ENCODE data around the gene HMGXB4.

HMGXB4 gene

GRCh38 chr22:35310556-35311550 lies 53.6 kb downstream of the HMGXB4 start:
- no peak for DNase-seq (ENCODE audit: low spot score)

DNA sequence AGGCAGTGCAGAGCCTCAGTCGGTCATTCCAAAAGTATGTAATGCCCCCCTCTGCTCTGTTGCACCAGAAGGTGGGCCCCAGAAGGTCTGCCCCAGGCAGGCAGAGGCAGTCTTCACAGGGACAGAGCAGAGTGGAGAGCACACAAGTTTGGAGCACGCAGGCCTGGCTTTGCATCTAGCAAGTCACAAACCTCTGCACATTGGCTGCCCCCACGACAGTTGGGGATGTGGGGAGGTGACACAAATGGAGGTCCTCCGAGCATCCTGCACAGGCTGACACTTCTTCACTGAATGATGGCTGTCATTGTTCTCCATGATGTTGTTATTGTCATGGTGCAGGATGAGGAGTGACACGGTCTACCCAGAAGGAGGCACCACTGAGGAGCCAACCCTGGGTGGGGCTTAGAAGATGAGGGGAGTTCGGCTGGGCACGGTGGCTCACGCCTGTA lies 54.3 kb downstream of the HMGXB4 start:
- DNase-seq (ENCODE audit: low spot score) = no peak

- no peak for DNase-seq (ENCODE audit: low spot score)
These were observed 55.1 kb downstream of the HMGXB4 start for GRCh38 chr22:35312198-35313059.

GRCh38 chr22:35313311-35314121 lies 56.2 kb downstream of the HMGXB4 start:
- DNase-seq (ENCODE audit: low spot score) = no peak

GRCh38 chr22:35314161-35314942 lies 57.1 kb downstream of the HMGXB4 start:
- DNase-seq (ENCODE audit: low spot score) = no peak

DNA sequence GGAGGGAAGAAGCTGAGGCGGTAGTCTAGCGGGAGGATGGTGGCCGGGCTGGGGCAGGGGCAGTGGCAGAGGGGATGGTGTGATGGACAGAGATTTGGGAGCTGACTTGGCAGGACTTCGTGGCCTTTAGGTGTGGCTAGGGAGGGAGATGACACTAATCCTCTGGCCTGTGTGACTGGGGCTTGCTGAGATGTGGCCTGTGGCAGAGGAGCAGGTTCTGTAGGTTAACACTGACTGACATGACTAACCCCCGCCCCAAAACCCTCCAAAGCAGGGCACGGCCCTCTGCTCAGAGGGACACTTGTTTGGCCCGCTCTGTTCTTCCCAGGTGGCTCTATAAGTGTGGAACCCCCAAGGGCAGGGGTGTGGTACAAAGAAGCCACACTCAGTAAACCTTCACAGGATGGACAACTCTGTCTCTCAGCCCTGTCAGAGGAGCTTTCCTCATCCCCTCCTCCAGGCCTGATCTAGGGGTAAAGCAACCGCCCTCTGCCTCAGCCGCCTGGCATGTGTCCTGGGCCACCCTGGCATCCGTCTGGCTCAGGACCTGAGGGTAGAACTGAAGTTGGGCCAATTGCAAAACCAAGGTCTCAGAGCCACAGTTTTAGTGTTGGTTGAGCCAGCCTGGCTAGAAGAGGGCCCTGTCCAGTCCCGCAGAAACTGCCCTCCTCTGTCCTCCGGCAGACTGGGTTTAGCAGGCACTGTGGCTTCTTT lies 58.0 kb downstream of the HMGXB4 start:
- DNase-seq (ENCODE audit: low spot score) = no peak

DNA sequence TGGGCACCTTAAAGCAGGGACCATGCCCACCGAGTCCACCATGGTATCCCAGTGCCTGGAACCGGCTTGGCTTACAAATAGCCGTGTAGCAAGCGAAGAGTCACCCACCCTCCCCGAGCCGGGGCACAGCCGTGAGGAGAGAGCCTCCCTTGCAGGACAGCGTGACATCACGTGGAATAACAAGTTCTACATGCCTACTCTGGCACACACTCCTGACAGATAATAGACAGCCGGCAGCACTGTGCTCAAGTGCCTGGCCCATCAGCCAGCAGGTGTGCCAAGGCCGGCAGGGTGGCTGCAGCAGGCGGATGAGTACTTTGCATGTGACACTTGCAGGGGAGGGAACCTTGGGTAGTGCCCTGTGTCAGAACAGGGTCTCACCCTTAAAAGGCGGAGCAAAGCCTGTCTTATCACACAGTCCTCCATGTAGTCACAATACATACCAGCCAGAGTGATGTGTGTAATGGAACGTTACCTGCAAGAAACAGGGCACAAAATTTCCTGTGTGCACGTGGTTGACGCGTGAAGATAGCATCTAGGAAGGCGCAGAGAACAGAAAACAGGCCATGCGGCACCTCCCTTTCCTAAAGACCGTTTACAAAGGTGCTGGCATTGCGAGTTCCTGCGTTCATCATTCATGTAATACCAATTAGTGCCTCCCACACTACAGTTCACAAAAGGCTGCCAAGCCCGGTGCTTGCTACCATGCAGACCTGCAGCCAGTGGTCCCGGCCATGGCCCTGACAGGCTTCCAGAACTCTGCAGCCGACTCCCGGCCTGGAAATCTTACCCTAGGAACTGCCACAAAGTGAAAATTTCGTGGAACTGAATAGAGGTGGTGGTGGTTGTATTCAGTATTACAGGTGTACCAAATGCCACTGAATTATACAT lies 58.8 kb downstream of the HMGXB4 start:
- no peak for DNase-seq (ENCODE audit: low spot score)

DNA sequence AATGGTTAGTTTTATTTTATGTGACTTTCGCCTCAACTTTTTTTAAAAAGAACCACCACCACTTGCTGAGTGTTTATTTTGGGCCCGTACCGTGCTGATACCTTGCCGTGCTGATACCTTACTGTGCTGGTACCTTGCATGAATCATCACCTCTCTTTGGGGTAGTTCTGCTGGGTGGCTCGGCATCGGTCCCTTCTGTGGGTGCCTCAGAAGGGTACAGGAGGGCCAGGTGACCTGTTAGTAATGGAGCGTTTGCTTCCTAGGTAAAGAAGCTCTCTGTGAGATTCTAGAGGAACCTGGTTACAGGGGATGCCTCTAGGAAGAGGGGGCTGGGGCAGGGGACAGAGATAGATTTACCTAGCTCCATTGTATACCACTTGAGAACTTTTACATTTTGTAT lies 59.5 kb downstream of the HMGXB4 start:
- no peak for DNase-seq (ENCODE audit: low spot score)

DNA sequence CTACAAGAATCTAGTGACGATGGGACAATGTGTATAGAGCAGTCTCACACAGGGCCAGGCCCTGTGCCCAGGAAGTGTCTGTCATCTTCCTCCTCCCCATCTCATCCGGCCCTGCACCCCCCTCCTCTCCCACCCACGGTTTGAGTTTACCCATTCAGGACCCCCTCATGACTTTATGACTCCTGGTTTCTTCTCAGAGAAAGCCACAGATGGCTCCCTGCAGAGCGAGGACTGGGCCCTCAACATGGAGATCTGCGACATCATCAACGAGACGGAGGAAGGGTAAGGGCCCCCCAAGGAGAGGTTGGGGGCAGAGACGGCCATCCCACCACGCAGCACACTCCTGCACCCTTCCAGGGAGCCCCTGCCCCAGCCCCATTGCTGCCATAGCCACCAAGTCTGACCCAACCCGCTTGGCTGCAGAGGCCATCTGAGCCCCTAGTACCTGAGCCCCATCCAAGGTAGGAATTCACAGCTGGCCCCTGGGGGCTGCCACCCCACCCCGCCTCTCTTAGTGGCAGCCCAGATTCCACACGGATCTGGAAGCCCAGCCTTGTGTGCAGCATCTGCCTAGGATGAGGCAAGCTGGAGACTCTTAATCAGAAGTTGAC lies 60.5 kb downstream of the HMGXB4 start:
- DNase-seq (ENCODE audit: low spot score) = no peak

DNA sequence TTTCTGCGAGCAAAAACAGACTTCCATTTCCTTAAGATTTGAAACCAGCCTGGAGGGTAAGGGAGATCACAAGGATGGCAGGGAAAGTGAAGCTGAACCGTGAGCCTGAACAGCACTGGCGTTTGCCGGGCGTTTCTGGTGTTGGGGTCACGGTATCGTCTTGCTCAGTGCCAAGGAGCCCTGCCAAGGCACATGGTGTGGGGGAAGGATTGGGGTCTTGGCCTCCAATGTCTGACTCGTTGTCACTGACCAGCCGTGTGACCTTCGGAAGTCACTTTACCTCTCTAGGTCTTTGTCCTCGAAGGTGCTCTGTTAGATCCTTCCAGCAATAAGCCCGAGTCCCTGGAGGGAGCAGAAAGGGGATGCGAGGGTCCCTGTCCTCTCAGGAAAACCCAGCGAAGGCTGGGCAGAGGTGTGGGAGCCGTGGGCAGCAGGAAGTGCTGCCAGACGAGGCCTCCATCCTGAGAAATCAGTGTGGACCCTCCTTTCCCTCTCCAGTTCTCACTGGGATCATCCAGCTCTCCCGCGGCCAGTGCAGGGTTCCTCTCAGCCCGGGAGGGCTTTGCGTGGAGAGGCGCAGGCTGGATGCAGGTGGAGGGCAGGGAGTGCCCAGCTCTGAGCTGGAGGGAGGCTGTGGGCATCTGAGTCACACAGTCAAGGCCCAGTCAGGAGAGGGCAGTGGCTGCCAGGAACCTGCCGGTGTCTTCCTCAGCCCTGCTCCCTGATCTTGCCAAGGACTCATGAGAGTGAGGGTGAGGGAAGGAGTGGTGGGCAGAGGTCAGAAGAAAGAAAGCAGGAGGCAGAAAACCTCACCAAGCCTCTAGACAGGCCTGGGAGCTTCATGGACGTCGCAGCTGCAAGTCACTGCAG lies 61.3 kb downstream of the HMGXB4 start:
- DNase-seq (ENCODE audit: low spot score) = no peak

DNA sequence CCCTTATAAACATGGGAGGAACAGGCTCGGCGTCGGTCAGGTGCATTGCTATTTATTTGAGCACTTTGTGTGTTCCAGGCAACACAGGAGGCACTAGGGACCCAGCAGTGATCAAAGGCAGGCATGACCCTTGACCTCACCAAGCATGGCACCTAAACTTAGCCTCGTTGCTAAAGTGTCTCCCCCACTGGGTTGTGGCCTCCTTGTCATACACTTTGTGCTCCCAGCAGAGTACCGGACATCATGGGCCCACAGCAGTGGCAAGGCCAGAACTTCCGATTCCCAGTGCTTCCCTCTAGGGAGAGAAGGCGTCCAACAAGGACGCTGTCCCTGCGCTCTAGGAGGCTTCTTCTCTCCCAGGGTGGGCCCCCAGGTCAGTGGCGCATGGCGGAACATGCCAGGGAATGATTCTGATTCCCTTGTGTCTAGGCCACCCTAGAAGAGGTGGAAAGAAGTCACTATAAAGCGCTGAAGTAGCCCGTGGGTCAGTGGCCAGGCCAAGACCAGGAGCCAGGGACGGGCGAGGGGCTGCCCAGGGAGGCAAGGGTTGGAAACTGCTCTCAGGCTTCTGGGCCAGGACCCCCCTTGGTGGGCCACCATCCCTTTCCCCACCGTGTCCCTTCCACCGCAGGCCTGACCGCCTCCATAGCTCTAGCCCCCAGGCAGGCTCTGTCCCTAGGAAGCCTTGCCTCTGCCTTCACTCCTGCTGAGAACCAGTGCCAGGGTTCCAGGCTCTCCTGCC lies 62.1 kb downstream of the HMGXB4 start:
- no peak for DNase-seq (ENCODE audit: low spot score)

DNA sequence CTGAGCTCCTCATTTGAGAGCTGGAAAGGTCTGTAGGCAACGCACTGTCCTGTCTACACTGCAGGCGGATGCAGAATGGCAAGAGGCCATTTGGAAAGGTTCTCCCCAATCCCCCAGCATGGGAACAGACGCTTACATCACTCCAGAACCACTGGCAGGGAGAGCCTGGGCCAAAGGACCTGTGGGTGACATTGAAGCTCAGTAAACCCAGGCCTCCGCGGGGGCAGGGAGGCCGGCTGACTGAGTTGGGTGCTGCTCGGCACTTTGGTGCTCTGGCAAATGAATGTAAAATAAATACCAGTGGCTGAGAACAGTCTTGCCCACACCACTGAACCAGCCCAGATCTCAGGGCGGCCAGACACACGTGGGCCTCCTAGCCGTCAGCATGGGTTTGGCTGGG lies 64.8 kb downstream of the HMGXB4 start:
- no peak for DNase-seq (ENCODE audit: low spot score)

DNA sequence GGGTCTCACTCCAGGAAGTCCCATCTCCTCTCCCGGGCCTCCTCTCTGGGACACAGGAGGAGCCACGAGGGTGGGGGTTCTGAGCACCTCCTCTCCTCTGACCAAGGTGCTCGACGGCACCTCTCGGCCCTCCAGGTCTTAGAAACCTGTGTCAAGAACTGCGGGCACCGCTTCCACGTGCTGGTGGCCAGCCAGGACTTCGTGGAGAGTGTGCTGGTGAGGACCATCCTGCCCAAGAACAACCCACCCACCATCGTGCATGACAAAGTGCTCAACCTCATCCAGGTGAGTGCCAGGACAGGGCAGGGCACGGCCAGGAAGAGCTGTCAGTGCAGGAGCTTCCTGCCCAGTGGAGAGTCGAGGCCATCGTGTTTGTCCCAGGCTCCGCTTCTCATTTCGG lies 65.6 kb downstream of the HMGXB4 start:
- no peak for DNase-seq (ENCODE audit: low spot score)

- DNase-seq (ENCODE audit: low spot score) = no peak
These were observed 66.0 kb downstream of the HMGXB4 start for GRCh38 chr22:35323305-35323704.

GRCh38 chr22:35324067-35324466 lies 66.8 kb downstream of the HMGXB4 start:
- no peak for DNase-seq (ENCODE audit: low spot score)

DNA sequence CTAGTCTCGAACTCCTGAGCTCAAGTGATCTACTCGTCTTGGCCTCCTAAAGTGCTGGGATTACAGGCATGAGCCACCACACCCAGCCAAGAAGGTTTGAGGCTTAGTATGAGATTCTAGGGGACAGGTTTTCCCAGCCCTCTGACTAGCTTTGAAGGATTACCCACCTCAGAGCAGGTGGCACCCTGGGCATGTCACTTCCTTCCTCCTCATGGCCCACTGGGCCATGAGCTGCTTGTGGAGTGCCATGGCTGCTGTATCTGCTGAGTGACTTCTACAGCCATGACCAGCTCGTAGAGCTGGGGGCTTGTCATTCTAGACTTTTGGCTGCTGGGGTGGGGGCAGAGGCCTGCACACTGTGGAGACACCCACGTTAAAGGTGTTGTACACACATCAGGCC lies 67.5 kb downstream of the HMGXB4 start:
- no peak for DNase-seq (ENCODE audit: low spot score)

GRCh38 chr22:35325209-35325608 lies 67.9 kb downstream of the HMGXB4 start:
- no peak for DNase-seq (ENCODE audit: low spot score)
